Measurements from ENCODE around the gene HLA-F.

Gene HLA-F

DNA sequence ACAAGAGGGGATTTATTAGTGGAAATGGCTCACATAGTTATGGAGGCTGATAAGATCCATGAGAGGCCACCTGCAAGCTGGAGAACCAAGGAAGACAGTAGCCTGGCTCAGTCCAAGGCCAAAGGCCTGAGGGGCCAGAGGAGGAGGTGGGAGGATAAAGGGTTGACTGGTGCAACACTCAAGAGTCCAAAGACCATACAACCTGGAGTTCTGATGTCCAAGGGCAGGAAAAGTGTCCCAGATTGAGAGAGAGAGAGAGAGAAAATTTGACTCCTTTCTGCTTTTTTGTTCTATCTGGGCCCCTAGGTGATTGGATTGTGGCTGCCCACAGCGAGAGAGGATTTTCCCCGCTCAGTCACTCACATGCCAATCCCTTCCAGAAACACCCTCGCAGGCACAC, 8.0 kb downstream of the HLA-F start:
- no peak overlapping the region for H3K4me3 ChIP-seq (ENCODE audit: low read length, poor library complexity, severe bottlenecking)
- no peak overlapping the region for H2AFZ ChIP-seq (ENCODE audit: low read length)
- no peaks in the 10 kb centered on the region for H3K79me2 ChIP-seq (ENCODE audit: insufficient read depth, low read length)
- H3K27me3 ChIP-seq (ENCODE audit: insufficient read depth, low read length, poor library complexity, severe bottlenecking), result no peaks in the 10 kb centered on the region
- H3K4me1 ChIP-seq (ENCODE audit: insufficient read depth, low read length, poor library complexity, severe bottlenecking), result no peaks in the 10 kb centered on the region
- H4K20me1 ChIP-seq (ENCODE audit: insufficient read depth, low read length, poor library complexity, severe bottlenecking), result no peaks in the 10 kb centered on the region
- H3K9me2 ChIP-seq (replicated peaks; ENCODE audit: low read depth, low read length), result no peaks in the 10 kb centered on the region
- no peak overlapping the region for H3K9ac ChIP-seq (ENCODE audit: low read depth, low read length, poor library complexity, severe bottlenecking)
- H3K4me2 ChIP-seq (ENCODE audit: low read depth, low read length, poor library complexity, severe bottlenecking), result no peak overlapping the region
- H3F3A ChIP-seq (ENCODE audit: low read depth), result no peaks in the 10 kb centered on the region
- TF ChIP-seq, protein P1, sequence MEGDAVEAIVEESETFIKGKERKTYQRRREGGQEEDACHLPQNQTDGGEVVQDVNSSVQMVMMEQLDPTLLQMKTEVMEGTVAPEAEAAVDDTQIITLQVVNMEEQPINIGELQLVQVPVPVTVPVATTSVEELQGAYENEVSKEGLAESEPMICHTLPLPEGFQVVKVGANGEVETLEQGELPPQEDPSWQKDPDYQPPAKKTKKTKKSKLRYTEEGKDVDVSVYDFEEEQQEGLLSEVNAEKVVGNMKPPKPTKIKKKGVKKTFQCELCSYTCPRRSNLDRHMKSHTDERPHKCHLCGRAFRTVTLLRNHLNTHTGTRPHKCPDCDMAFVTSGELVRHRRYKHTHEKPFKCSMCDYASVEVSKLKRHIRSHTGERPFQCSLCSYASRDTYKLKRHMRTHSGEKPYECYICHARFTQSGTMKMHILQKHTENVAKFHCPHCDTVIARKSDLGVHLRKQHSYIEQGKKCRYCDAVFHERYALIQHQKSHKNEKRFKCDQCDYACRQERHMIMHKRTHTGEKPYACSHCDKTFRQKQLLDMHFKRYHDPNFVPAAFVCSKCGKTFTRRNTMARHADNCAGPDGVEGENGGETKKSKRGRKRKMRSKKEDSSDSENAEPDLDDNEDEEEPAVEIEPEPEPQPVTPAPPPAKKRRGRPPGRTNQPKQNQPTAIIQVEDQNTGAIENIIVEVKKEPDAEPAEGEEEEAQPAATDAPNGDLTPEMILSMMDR (conservative IDR thresholded peaks at IDR 0.05; ENCODE audit: low read length), result no peak
- no peak for TF ChIP-seq EZH2phosphoT487 (IDR thresholded peaks at IDR 0.05; ENCODE audit: borderline replicate concordance)
- no peaks in the 10 kb centered on the region for H3K9me3 ChIP-seq (ENCODE audit: insufficient read depth, low read depth, low read length)
- no peaks in the 10 kb centered on the region for H3K36me3 ChIP-seq (ENCODE audit: insufficient read depth, low read length)

DNA sequence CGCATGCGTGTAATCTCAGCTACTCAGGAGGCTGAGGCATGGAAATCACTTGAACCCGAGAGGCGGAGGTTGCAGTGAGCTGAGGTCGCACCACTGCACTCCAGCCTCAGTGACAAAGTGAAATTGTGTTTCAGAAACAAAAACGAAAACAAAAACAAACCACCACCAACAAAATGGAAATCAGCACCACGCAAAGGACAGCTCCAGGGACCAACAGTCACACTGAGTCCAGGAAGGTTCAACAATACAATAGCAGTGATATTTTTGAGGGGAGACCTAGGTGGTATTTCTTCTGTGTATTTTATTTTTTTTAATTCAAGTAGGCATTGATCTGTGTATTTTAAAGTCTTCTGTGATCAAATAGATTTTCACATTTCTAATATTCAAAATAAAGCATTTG, 9.8 kb downstream of the HLA-F start:
- H3K9me2 ChIP-seq (replicated peaks; ENCODE audit: low read depth, low read length), result no peaks in the 10 kb centered on the region
- H3F3A ChIP-seq (ENCODE audit: low read depth), result no peaks in the 10 kb centered on the region

DNA sequence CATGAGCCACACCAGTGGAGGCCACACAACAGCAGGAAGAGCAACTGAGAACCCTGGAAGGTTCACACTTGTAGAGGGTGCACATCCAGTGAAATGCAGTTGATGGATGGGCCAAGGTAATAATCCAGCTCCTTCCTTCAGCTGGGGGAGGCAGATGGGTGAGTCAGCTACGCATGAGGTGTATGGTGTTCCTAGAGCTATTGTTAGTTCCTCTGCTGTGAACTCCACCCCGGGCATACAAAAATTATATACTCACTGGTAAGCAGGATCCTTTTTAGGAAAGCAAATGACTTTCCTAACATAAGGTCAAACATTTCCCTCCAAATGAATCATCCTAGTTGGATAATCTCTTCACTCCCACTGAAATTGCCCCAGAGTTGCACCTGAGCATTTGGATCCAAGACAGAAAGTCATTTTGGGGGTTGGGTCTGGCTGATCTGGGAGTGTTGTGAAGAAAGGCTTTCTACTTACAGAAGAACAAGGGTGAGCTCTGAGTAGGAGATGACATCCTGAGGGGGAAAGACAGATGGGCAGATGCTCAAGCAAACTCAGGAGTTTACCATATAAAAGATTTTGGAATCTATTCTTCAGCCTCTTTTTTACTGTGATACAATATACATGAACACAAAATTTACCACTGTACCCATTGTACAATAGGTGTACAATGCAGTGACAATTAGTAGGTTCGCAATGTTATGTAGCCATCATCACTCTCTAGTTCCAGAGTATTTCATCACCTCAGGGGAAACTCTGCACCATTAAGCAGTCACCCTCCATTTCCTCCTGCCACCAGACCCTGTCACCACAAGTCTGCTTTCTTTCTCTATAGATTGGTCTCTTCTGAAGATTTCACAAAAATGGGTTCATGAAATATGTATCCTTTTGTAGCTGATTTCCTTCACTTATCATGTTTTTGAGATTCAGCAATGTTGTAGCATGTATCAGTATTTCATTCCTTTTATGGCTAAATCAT, 11.1 kb downstream of the HLA-F start:
- Histone ChIP-seq H3K4me3 (ENCODE audit: low read length, poor library complexity, severe bottlenecking) (no peak overlapping the region), H3K9me2 (replicated peaks; ENCODE audit: low read depth, low read length) (no peaks in the 10 kb centered on the region), H2AFZ (ENCODE audit: low read length) (no peak overlapping the region), H3K9ac (ENCODE audit: low read depth, low read length, poor library complexity, severe bottlenecking) (no peak overlapping the region), H3K79me2 (ENCODE audit: insufficient read depth, low read length) (no peaks in the 10 kb centered on the region), H3K36me3 (ENCODE audit: insufficient read depth, low read length) (no peaks in the 10 kb centered on the region), H3K4me2 (ENCODE audit: low read depth, low read length, poor library complexity, severe bottlenecking) (no peak overlapping the region), H3K4me1 (ENCODE audit: insufficient read depth, low read length, poor library complexity, severe bottlenecking) (no peaks in the 10 kb centered on the region), H3K27me3 (ENCODE audit: insufficient read depth, low read length, poor library complexity, severe bottlenecking) (no peaks in the 10 kb centered on the region), H3K9me3 (ENCODE audit: insufficient read depth, low read depth, low read length) (no peaks in the 10 kb centered on the region), H4K20me1 (ENCODE audit: insufficient read depth, low read length, poor library complexity, severe bottlenecking) (no peaks in the 10 kb centered on the region), H3F3A (ENCODE audit: low read depth) (no peaks in the 10 kb centered on the region)
- TF ChIP-seq, protein P1 (conservative IDR thresholded peaks at IDR 0.05; ENCODE audit: low read length), result no peak
- TF ChIP-seq EZH2phosphoT487 (IDR thresholded peaks at IDR 0.05; ENCODE audit: borderline replicate concordance), result no peak

More for the DNA sequence above, 9.8 kb downstream of the HLA-F start:
- no peaks in the 10 kb centered on the region for H3K36me3 ChIP-seq (ENCODE audit: insufficient read depth, low read length)
- H3K9ac ChIP-seq (ENCODE audit: low read depth, low read length, poor library complexity, severe bottlenecking), result no peak overlapping the region
- no peak overlapping the region for H3K4me3 ChIP-seq (ENCODE audit: low read length, poor library complexity, severe bottlenecking)
- H3K9me3 ChIP-seq (ENCODE audit: insufficient read depth, low read depth, low read length), result no peaks in the 10 kb centered on the region
- no peaks in the 10 kb centered on the region for H3K27me3 ChIP-seq (ENCODE audit: insufficient read depth, low read length, poor library complexity, severe bottlenecking)
- H3K79me2 ChIP-seq (ENCODE audit: insufficient read depth, low read length), result no peaks in the 10 kb centered on the region
- no peaks in the 10 kb centered on the region for H3K4me1 ChIP-seq (ENCODE audit: insufficient read depth, low read length, poor library complexity, severe bottlenecking)
- H3K4me2 ChIP-seq (ENCODE audit: low read depth, low read length, poor library complexity, severe bottlenecking), result no peak overlapping the region
- no peaks in the 10 kb centered on the region for H4K20me1 ChIP-seq (ENCODE audit: insufficient read depth, low read length, poor library complexity, severe bottlenecking)
- no peak overlapping the region for H2AFZ ChIP-seq (ENCODE audit: low read length)
- TF ChIP-seq, protein P1 (conservative IDR thresholded peaks at IDR 0.05; ENCODE audit: low read length), result no peak
- no peak for TF ChIP-seq EZH2phosphoT487 (IDR thresholded peaks at IDR 0.05; ENCODE audit: borderline replicate concordance)

All from Loucy (cell line).